Muscle of arm (tissue), 12 donors: ENCODE results near the gene ABCD2. TPM values are rescaled to one million over a fixed set of nuclear protein-coding genes. Genes with fewer than 3 reads are reported as not detected.
"Not testable (repeated sequence)": the region's sequence is repeated elsewhere in the genome, so short reads cannot be mapped to it uniquely, and the experiment has no call there.

Experiments used
- DNase-seq: peaks from one replicate; pipeline ENCODE4 v3.0.0-alpha.2; 2013
- polyA plus RNA-seq, 12 donors: library from polyadenylated mRNA; unstranded; fragments of 120-200 nt; gene quantifications; one replicate each; pipeline ENCODE4 v1.2.1, GENCODE V29; 2013; ENCODE audit not compliant: insufficient read length in 12 of 12

ABCD2 gene
- polyA plus RNA-seq, 12 donors = 0.03 to 0.19 (median 0.11) TPM; not detected in 2

GRCh38 chr12:39541471-39541870, 78.1 kb downstream of the ABCD2 start:
- DNase-seq = no peak

- DNase-seq = no peak
These were observed 80.9 kb downstream of the ABCD2 start for GRCh38 chr12:39538679-39539104.

DNA sequence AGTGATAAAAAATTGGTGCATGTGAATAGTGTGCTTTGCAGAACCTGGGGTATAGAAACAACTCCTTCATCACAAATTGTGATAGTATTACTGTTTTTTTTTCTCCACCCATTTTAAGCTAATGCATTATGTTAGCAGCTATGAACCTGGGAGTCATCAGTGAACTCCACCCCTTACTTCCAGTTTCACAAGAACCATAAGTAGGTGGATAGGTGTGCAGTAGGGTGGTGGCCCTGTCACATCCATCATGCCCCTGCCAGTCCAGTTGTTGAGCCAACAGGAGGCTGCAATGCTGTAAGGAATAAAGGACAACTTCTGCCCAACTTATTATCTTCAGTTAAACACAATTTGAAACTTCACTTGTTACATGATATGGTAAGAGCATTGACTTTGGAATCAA, 85.7 kb downstream of the ABCD2 start:
- no peak for DNase-seq

GRCh38 chr12:39532448-39532847, 87.2 kb downstream of the ABCD2 start:
- DNase-seq = no peak

GRCh38 chr12:39526974-39527373, 92.6 kb downstream of the ABCD2 start:
- DNase-seq = no peak

GRCh38 chr12:39522167-39522566, 97.4 kb downstream of the ABCD2 start:
- not testable (repeated sequence) for DNase-seq

- no peak for DNase-seq
These were observed 109.6 kb downstream of the ABCD2 start for GRCh38 chr12:39510001-39510400.

DNA sequence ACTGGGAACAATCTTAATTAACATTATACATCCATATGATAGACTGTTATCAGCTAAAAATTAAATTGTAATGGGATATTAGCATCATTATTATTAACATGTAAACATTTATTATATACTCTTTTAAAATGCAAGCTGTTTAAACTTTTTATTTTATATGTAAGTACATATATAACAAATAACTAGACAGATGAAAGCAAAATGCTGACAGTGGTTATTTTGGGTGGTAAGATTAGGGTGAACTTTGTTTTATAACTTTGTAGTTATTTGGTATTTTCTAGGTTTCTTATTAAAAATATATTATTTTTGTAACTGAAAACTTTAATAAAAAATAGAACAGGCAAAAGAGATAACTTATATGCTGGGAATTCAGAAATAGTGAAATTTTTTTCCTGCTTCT, 114.0 kb downstream of the ABCD2 start:
- no peak for DNase-seq

DNA sequence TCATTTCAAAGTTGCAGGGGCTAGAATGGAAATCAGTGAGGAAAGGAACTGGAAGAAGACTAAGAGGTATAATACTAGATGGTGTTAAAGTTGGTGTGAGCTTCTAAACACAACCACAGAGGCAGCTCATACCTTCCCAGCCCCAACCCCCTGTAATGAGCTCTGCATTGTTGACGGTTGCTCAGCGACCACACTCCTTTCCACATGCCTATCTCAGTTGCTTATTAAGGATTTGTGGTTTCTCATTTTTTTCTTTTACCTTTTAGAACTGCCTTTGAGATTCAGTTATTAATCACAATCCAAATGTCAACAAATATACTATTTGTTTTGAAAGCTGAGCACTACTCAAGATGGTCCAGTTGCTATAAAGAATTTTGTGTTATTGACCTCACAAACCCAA, 114.6 kb downstream of the ABCD2 start:
- no peak for DNase-seq

- no peak for DNase-seq
These were observed 116.2 kb downstream of the ABCD2 start for GRCh38 chr12:39503439-39503838.

DNA sequence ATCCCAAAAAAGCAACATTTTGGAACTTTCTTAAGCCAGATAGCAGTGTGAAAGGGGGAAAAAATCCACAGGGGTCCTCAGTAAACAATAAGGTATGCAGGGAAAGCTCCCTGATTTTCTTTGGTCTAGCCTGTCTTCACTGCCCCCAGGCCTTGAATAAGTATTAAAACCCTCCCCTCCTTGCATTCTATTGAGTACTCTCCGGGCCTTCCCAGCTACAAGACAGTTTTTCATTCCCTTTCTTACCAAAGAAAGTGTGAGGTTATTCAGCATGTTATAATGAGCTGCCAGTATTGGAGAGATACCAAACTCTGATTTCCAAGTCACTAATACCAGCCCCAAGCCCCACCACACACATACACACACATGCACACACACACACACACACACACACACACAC, 116.9 kb downstream of the ABCD2 start:
- no peak for DNase-seq

Other genes with a start within 250 kb of the ABCD2 start
- 10 to 100 TPM in 1 of 12 donors, 1 to 10 TPM in 10, not detected in 1; 4.2 to 11.3 (median 7.2) TPM for gene KIF21A, start 176.7 kb downstream of the ABCD2 start, polyA plus RNA-seq